GM12891 (cell line): Measurements from ENCODE around the gene PLD1.

Source experiments
- POLR2AphosphoS5 ChIP-seq: IDR thresholded peaks from 2 replicates; pipeline ENCODE4 v1.6.1; 2011; ENCODE audit warnings: low read depth, low read length, control low read depth
- TAF1 ChIP-seq: IDR thresholded peaks from 2 replicates; pipeline ENCODE4 v1.6.1; 2011; ENCODE audit warnings: low read depth, low read length, control low read depth

GRCh38 chr3:171849617-171850319 lies 39.5 kb upstream of the PLD1 start:
- TF ChIP-seq POLR2AphosphoS5 (no peak), TAF1 (no peak)
